NCI-H2196 (cell line): ENCODE data around the gene ERC2.

Source experiments
- DNase-seq: peaks from one replicate; lab custom pipeline; 2025; ENCODE audit not compliant: unreplicated experiment; lab: John Stamatoyannopoulos, UW

Gene ERC2

GRCh38 chr3:55725681-55726500 is 742.4 kb downstream of the ERC2 start:
- no peak for DNase-seq

GRCh38 chr3:55724821-55725220 is 743.4 kb downstream of the ERC2 start:
- no peak for DNase-seq

DNA sequence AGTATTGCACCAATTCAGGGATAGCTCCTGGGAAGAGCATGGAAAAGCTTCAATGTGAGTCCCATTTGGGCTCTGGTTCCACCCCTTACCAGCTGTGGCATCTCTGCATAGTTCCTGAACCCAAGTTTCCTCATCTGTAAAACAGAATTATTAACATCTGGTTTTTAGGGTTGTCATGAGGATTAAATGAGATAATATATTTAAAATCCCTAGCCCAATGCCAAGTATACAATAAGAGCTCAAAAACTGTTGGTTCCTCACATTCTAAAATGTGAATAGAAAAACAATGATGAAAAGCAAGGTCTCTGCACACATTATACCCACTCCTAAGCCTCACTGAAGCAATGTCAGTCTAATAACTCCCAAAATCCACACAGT is 743.9 kb downstream of the ERC2 start:
- DNase-seq = no peak

GRCh38 chr3:55723653-55724406 is 744.4 kb downstream of the ERC2 start:
- no peak for DNase-seq

DNA sequence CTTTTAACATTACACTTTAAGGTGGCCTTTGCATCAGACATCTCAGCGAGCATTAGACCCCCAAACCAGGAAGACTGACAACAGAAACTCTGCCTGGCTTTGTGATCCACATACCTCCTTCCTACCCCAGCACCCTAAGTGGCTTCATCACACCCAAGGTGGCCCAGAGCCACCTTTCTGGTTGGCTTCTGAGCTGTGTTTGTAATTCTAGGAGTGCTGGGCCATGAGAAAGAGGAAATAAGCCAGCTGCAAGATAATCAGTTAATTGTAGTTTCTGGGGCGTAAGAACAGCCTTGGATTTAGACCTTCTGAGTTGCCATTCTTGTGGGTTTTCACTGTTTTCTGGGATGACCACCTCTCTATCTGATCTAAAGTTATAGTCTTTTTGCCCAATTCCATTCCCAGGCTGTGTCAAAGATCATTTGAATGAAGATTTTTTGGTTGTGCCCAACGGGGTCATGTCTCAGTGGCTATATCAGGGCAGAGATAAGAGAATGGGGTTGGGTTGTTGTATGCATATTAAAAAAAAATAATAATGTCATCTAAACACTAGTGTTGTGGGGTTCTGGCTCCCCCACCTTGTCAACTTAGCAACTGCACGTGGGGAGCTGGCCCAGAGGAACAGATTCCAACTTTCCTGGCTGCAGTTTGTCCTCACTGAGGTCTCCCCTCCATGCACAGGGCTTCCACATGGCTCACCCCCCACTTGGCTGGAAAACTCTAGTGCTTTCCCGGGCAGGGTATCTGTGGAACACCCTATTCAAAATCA is 746.4 kb downstream of the ERC2 start:
- no peak for DNase-seq

DNA sequence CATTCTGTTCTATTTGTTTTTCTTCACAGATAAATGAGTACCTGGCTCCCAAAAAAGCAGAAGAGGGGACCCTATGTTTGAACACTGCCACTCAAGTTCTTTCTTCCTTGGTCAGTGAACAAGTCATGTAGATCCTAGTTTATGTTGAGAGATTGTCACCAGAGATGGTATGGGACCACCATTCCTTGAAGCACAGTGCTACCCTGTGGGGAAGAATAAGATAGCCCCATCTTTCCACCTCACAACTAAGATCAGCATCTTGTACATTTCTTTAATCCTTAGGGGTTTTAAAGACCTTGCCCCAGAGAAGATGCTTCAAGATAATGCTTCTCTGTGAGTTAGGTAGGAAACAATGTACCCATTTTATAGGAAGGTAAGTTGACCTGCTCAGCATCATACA is 747.7 kb downstream of the ERC2 start:
- no peak for DNase-seq

DNA sequence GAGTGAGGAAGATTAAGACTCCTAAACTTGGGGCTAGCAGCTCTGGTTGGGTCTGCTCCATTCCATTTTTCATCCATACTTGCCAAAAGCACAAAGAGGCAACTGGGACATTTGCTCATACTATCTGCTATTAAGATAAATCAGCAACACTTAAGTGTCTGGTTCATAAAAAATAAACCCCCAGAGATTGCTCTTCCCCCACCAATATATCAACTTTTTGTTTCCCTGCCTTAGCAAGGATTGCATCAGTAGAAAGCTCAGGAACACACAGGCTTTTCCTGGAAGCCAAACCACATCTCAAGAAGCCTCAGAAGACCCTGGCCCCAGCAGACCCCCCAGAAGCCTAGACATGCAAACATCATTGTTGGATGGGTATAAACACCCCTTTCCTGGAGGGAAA is 748.8 kb downstream of the ERC2 start:
- no peak for DNase-seq

DNA sequence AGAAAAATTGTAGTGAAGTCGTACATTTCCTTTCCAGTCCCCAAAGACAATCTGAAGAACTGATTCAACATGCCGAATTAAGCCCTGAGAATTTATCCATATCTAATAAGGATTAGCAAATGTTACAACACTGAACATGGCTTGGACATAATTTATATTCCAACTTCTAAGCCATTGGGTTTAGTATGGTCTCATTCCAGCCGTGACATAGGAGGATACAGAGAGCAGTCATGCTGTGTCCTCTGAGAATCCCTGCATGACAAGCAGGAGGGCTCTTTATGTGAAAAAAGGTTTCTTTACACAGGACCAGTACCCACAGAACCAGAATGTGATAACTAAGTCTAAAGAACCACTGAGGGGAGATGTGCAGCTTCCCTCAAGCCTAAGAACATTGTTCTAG is 749.3 kb downstream of the ERC2 start:
- no peak for DNase-seq

GRCh38 chr3:55718521-55718921 is 749.7 kb downstream of the ERC2 start:
- no peak for DNase-seq

DNA sequence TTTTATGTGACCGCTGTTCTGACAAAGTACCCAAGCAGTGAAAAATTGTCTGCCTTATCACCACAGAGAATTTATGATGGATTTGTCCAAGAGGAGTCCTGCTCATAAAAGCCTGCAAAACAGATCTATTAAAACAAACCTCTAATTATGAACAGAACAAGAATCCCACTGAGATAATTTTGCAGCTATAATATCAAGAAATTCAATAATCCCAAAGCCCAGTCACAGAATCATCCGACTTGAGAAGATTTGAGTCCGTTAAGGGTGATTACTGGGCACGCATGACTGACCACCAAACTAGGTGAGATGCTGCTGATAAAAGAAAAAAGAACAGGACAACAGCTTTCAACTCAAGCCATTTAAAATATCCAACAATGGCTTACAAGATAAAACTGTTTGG is 750.2 kb downstream of the ERC2 start:
- DNase-seq = no peak

DNA sequence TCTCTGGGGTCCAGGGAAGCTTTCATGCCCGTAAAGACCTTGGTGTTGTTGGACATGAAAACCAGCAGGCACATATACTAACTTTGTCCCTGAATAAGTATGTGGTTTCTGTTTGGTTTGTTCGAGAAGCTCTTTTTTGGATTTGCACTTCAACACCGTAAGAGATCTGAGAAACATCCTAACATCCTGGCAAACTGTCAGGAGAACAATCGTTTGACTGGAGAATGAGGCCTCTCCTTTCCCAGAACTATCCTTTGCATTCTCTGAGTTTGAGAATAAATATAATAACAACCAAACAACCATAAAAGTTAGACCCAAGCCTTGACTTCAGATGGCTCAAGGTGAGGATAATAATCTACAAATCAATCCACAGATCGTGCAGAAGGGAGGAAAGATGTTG is 750.8 kb downstream of the ERC2 start:
- no peak for DNase-seq

DNA sequence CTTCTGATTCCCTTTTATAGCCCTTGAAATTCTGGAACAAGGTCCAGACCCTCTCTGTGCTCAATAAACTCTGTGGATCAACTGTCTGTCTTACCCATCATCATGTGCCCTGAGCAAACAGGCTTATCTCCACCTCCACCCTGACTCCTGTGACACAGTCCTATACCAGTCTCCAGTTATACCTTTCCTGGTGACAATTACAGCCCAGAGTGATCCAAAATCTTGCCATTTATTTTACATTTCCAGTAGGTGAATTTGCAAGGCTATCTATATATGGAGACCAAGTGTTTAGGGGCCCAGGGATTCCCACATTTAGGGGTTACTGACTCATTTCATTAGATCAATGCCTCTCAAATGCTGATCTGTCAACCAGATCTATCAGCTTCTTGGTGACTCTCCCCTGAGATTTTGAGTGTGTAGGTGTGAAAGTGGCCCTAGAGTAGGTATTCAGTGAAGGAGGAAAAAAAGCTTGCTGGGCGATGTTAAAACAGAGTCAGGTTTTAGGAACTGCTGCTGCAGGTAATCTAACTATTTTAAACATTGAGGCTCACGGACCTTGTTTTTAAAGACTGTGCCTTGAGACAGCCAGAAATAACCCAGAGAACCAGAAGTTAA is 751.5 kb downstream of the ERC2 start:
- DNase-seq = no peak

GRCh38 chr3:55716044-55716443 is 752.2 kb downstream of the ERC2 start:
- DNase-seq = no peak

- no peak for DNase-seq
Measured at GRCh38 chr3:55714057-55714456, 754.2 kb downstream of the ERC2 start.

DNA sequence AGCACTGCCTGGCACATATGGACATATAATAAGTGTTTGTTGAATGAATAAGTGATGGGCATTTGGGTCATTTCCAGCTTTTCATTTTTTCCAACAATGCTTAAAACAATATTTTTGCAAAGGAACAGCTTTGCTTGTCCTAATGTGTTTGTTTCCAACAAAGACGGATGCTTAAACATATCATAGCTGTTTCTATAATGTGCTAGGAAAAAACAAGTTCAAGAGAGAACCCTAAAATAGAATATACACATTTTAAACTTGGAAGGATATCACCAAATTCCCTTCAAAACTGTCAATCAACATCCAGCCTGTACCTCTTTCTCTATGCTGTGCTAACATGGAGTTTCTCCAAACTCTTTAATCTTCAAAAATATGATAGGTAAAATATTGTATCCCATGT is 756.6 kb downstream of the ERC2 start:
- no peak for DNase-seq

DNA sequence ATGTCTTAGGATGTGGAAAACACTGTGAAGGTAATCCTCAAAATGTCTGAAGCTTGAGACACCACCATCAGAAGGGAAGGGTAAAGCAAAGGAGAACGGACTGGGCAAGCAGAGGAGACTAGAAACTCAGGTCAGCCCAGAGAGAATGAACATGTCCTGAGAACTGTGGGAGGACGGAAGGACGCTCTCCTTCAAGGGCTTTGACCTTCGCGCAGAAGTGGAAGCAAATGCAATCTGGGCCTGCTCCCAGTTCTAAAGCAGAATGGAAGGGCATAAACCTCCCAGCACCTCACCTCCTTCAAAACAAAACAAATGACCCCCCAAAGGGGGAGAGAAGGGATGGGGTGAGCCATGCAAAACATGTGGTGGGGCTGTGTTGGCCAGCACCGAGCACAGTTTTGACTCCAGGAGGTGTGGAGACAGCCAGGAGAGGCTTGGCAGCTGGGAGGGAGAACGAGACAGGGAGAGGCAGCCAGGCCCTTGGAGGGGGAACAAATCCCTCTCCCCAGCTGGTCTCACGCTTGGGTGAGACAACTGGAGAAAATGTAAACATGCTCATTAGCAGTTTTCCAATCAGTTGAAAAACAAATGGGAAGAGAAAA is 758.8 kb downstream of the ERC2 start:
- DNase-seq = no peak

DNA sequence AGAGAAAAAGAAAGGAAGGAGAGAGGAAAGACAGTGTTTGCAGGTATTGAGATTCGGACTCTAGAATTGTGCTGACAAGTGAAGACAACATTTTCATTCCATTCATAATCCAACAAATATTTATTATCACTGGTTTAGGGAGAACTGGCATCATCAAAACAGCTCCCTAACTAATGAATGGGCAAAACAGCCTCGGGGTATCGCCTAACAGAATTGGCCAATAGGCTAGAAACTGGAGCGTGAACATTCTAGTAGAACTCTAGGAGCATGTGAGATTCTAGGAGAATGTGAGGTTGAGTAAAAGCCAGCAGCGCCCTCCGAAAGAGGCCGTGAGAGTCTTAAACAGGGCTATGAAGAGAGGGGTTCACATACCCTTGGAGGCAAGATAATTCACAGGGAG is 759.3 kb downstream of the ERC2 start:
- DNase-seq = no peak

DNA sequence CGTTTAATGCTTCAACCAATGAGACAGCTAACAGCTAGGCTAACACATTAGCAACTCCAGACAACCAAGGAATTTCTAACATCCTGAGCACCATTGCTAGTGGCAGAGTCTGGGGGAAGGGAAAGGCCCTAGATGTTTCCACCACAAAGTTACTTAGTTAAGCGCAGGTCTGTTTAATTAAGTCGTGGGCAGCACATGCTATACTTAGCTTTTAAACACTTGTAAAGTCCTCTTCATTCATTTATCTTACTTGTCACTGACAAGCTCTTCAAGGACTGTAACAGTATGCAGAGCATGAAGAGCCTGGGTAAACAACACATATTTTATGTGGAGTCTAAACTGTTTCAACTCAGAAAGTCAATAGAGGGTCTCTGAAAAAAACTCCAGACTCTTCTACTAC is 760.0 kb downstream of the ERC2 start:
- DNase-seq = no peak

GRCh38 chr3:55704521-55704920 is 763.7 kb downstream of the ERC2 start:
- no peak for DNase-seq

- DNase-seq = no peak
Measured at GRCh38 chr3:55702822-55703221, 765.4 kb downstream of the ERC2 start.

- no peak for DNase-seq
Measured at GRCh38 chr3:55701997-55702396, 766.3 kb downstream of the ERC2 start.
